HCT116 (cell line): Measurements from ENCODE around the gene ELMOD3. TPM values are rescaled to one million over a fixed set of nuclear protein-coding genes. Genes with fewer than 3 reads are reported as not detected.

Experiments
- ATAC-seq: fragments of 200-7000 bp; cut with Tn5 transposase; 2 replicates; pipeline ENCODE4 v1.9.1; 2020; ENCODE audit warnings: mild to moderate bottlenecking, moderate library complexity
- BruUV-seq: library from RNA; stranded (reverse); fragments of 400-500 nt; replicated peaks from 2 replicates; lab custom pipeline; 2021; lab: Mats Ljungman, UMichigan
- CTCF ChIA-PET: fragments of 300-600 bp; sonication (Branson Sonifier 250); formaldehyde crosslinking; loops from one replicate; lab custom pipeline; 2021; ENCODE audit warnings: antibody characterized with exemption; lab: Charles Lee
- POLR2A ChIA-PET: fragments of 300-600, 350-600 bp; sonication (Branson Sonifier 250); formaldehyde crosslinking; loops from one replicate; lab custom pipeline; 2021; ENCODE audit warnings: antibody characterized with exemption; lab: Charles Lee
- RAD21 ChIA-PET, 2 experiments: fragments of 300-600 bp; sonication (Branson Sonifier 250); formaldehyde crosslinking; loops; one replicate each; lab custom pipeline; 2023; ENCODE audit warnings: low total read pairs in 2 of 2; ENCODE audit not compliant: uncharacterized antibody in 2 of 2, unreplicated experiment in 2 of 2, low non-redundant PET in 1 of 2; lab: Charles Lee
- DNase-seq: peaks from one replicate; pipeline ENCODE4 v3.0.0-alpha.2; 2010; ENCODE audit warnings: low read depth, low spot score
- H2AFZ ChIP-seq: fragments of 200-600 bp; shearing (Covaris generic), sonication (generic); 2 replicates; pipeline ENCODE4 v1.6.1; 2017; ENCODE audit warnings: low read depth, mixed run types, mixed read lengths, antibody characterized with exemption, low read length; ENCODE audit not compliant: poor library complexity, severe bottlenecking
- H3K27ac ChIP-seq: 2 replicates; pipeline ENCODE4 v1.5.1; 2012; ENCODE audit warnings: low read depth, low read length
- H3K27me3 ChIP-seq: fragments of 200-600 bp; sonication (generic); 2 replicates; pipeline ENCODE4 v1.6.1; 2016; ENCODE audit warnings: mixed run types, low read length, mixed read lengths; ENCODE audit not compliant: insufficient read depth
- H3K36me3 ChIP-seq, 2 experiments: fragments of 200-500 bp in 1 of 2; fragments of 200-600 bp in 1 of 2; sonication (Bioruptor generic) in 1 of 2; sonication (generic) in 1 of 2; 2 replicates each; pipeline versions ENCODE4 v1.5.1 to v1.6.1; 2014 to 2016; ENCODE audit warnings: low read length in 2 of 2, inconsistent platforms in 1 of 2, mixed read lengths in 1 of 2, mixed run types in 1 of 2; ENCODE audit not compliant: insufficient read depth in 2 of 2, control insufficient read depth in 1 of 2
- H3K4me1 ChIP-seq, 2 experiments: fragments of 200-600 bp in 1 of 2; sonication (generic) in 1 of 2; 2 replicates each; pipeline versions ENCODE4 v1.5.1 to v1.6.1; 2012 to 2017; ENCODE audit warnings: low read length in 2 of 2, inconsistent platforms in 1 of 2, mild to moderate bottlenecking in 1 of 2, mixed read lengths in 1 of 2, mixed run types in 1 of 2, moderate library complexity in 1 of 2; ENCODE audit not compliant: insufficient read depth in 2 of 2, control insufficient read depth in 1 of 2
- H3K4me2 ChIP-seq: fragments of 200-600 bp; sonication (generic); 2 replicates; pipeline ENCODE4 v1.6.1; 2017; ENCODE audit warnings: mixed run types, low read length, mixed read lengths
- H3K4me3 ChIP-seq, 2 experiments: fragments of 200-600 bp in 1 of 2; sonication (generic) in 1 of 2; replicated peaks in 1 of 2; 2 replicates each; pipeline ENCODE4 v1.5.1; 2011 to 2016; ENCODE audit warnings: low read length in 2 of 2, control low read depth in 1 of 2, low read depth in 1 of 2, mild to moderate bottlenecking in 1 of 2, mixed read lengths in 1 of 2, mixed run types in 1 of 2
- H3K79me2 ChIP-seq: fragments of 200-600 bp; sonication (generic); 2 replicates; pipeline ENCODE4 v1.6.1; 2017; ENCODE audit warnings: mild to moderate bottlenecking, mixed run types, low read length, moderate library complexity, mixed read lengths; ENCODE audit not compliant: insufficient read depth
- H3K9ac ChIP-seq: fragments of 200-600 bp; sonication (generic); 2 replicates; pipeline ENCODE4 v1.6.1; 2016; ENCODE audit warnings: low read length, mixed read lengths
- H3K9me2 ChIP-seq: fragments of 200-600 bp; sonication (generic), shearing (Covaris generic); 2 replicates; pipeline ENCODE4 v1.6.1; 2017; ENCODE audit warnings: mixed run types, mild to moderate bottlenecking, moderate library complexity; ENCODE audit not compliant: insufficient read depth
- H3K9me3 ChIP-seq, 2 experiments: fragments of 200-500 bp in 1 of 2; fragments of 200-600 bp in 1 of 2; sonication (Bioruptor generic) in 1 of 2; sonication (generic) in 1 of 2; 2 replicates each; pipeline ENCODE4 v1.6.1; 2014 to 2017; ENCODE audit warnings: low read length in 2 of 2, mixed read lengths in 2 of 2, inconsistent platforms in 1 of 2, low read depth in 1 of 2, mild to moderate bottlenecking in 1 of 2, mixed run types in 1 of 2, moderate library complexity in 1 of 2; ENCODE audit not compliant: control insufficient read depth in 1 of 2, insufficient read depth in 1 of 2
- H4K20me1 ChIP-seq: fragments of 200-600 bp; sonication (generic), shearing (Covaris generic); 2 replicates; pipeline ENCODE4 v1.6.1; 2017; ENCODE audit warnings: mixed run types, mild to moderate bottlenecking, moderate library complexity; ENCODE audit not compliant: insufficient read depth
- CBX3 ChIP-seq: IDR thresholded peaks from 2 replicates; pipeline ENCODE4 v1.6.1; 2012; ENCODE audit warnings: low read depth
- CEBPB ChIP-seq: IDR thresholded peaks from 2 replicates; pipeline ENCODE4 v1.6.1; 2012; ENCODE audit warnings: low read depth
- CTCF ChIP-seq, 3 experiments: fragments of 200-600 bp in 1 of 3; sonication (generic) in 1 of 3; IDR thresholded peaks in 2 of 3; conservative IDR thresholded peaks in 1 of 3; 2 replicates each; pipeline ENCODE4 v1.5.1; 2012 to 2017; ENCODE audit warnings: low read depth in 2 of 3, low read length in 2 of 3, antibody characterized with exemption in 1 of 3, borderline replicate concordance in 1 of 3, control low read depth in 1 of 3, mild to moderate bottlenecking in 1 of 3, mixed read lengths in 1 of 3, mixed run types in 1 of 3, moderate library complexity in 1 of 3; ENCODE audit not compliant: insufficient read depth in 1 of 3
- EGR1 ChIP-seq: IDR thresholded peaks from 2 replicates; pipeline ENCODE4 v1.6.1; 2012; ENCODE audit warnings: low read depth
- ELF1 ChIP-seq: IDR thresholded peaks from 2 replicates; pipeline ENCODE4 v1.6.1; 2012; ENCODE audit warnings: low read depth, borderline replicate concordance
- EZH2 ChIP-seq: fragments of 200-600 bp; sonication (generic); IDR thresholded peaks from 2 replicates; pipeline ENCODE4 v1.6.1; 2017; ENCODE audit warnings: antibody characterized with exemption, mixed run types
- FOSL1 ChIP-seq: IDR thresholded peaks from 2 replicates; pipeline ENCODE4 v1.6.1; 2012; ENCODE audit warnings: low read depth
- JUND ChIP-seq: IDR thresholded peaks from 2 replicates; pipeline ENCODE4 v1.6.1; 2012
- MAX ChIP-seq: IDR thresholded peaks from 2 replicates; pipeline ENCODE4 v1.6.1; 2012
- POLR2A ChIP-seq: IDR thresholded peaks from 2 replicates; pipeline ENCODE4 v1.7.0; 2011; ENCODE audit warnings: borderline replicate concordance; ENCODE audit not compliant: insufficient read depth, insufficient read length; ENCODE audit errors: extremely low read depth
- RAD21 ChIP-seq: IDR thresholded peaks from 2 replicates; pipeline ENCODE4 v1.6.1; 2012; ENCODE audit warnings: low read depth, mild to moderate bottlenecking
- REST ChIP-seq: IDR thresholded peaks from 2 replicates; pipeline ENCODE4 v1.6.1; 2012; ENCODE audit warnings: low read depth
- SIN3A ChIP-seq: IDR thresholded peaks from 2 replicates; pipeline ENCODE4 v1.6.1; 2012; ENCODE audit warnings: low read depth
- SP1 ChIP-seq: IDR thresholded peaks from 2 replicates; pipeline ENCODE4 v1.6.1; 2012; ENCODE audit warnings: low read depth
- SRF ChIP-seq: IDR thresholded peaks from 2 replicates; pipeline ENCODE4 v1.6.1; 2012; ENCODE audit warnings: low read depth
- YY1 ChIP-seq: IDR thresholded peaks from 2 replicates; pipeline ENCODE4 v1.6.1; 2011; ENCODE audit warnings: low read length, low read depth, moderate library complexity, mild to moderate bottlenecking; ENCODE audit not compliant: insufficient replicate concordance; ENCODE audit errors: extremely low read depth
- ZBTB33 ChIP-seq: IDR thresholded peaks from 2 replicates; pipeline ENCODE4 v1.6.1; 2011; ENCODE audit warnings: mild to moderate bottlenecking, low read length, moderate library complexity; ENCODE audit not compliant: insufficient replicate concordance; ENCODE audit errors: extremely low read depth
- ZFX ChIP-seq: fragments of 450-650 bp; IDR thresholded peaks from 2 replicates; pipeline ENCODE4 v1.6.1; 2017
- ZNF274 ChIP-seq: fragments of 200-500 bp; sonication (Bioruptor generic); IDR thresholded peaks from 2 replicates; pipeline ENCODE4 v1.6.1; 2014; ENCODE audit warnings: mild to moderate bottlenecking, low read depth, low read length, inconsistent platforms
- intact Hi-C: fragments of 100-400 bp; cut with micrococcal nuclease; formaldehyde crosslinking; loops from 2 replicates; pipeline ENCODE4 v1.10.0; 2022
- total RNA-seq: library from RNA; stranded (reverse); gene quantifications from one replicate; pipeline ENCODE4 v1.2.1, GENCODE V29; 2021; ENCODE audit not compliant: unreplicated experiment

ELMOD3 gene
- total RNA-seq, 1 experiment from 2014 or later: 9.2 TPM

GRCh38 chr2:85393836-85394235, 39.3 kb downstream of the ELMOD3 start:
- DNase-seq: no peak
- POLR2A ChIA-PET: no interaction called here
- Histone ChIP-seq H3K79me2 (no peaks in the 10 kb centered on the region), H3K9ac (no peak overlapping the region), H4K20me1 (no peaks in the 10 kb centered on the region), H3K27me3 (no peaks in the 10 kb centered on the region), H3K4me1 (peaks cover 0 to 6% of the 10 kb centered on the region in 2 experiments; a peak in 1 of 4 replicates), H3K27ac (no peak overlapping the region), H3K4me3 (no peak overlapping the region), H3K36me3 (peaks cover 16 to 40% of the 10 kb centered on the region in 2 experiments), H3K9me3 (no peaks in the 10 kb centered on the region), H3K4me2 (no peak overlapping the region), H2AFZ (no peak overlapping the region), H3K9me2 (no peaks in the 10 kb centered on the region)
- BruUV-seq: no TSS peak
- CTCF ChIA-PET: interaction anchor here (2.7 kb wide), 1 partner anchor 158 kb away, joined by 18 read pairs; no protein-coding TSS in a partner anchor
- no peak for ATAC-seq
- TF ChIP-seq RAD21 (no peak), POLR2A (no peak), MAX (no peak), CEBPB (no peak), CBX3 (no peak), EZH2 (no peak), SRF (no peak), ZFX (no peak), CTCF (IDR thresholded peaks at IDR 0.05 in 2 of 3, conservative IDR thresholded peaks at IDR 0.05 in 1 of 3; ENCODE audit: borderline replicate concordance in 1 of 3, insufficient read depth in 1 of 3, low read depth in 2 of 3, low read length in 2 of 3) (no peak), REST (no peak), ZBTB33 (no peak), SIN3A (no peak), SP1 (no peak), EGR1 (no peak), FOSL1 (no peak), ZNF274 (no peak), YY1 (no peak), JUND (no peak), ELF1 (no peak)
- RAD21 ChIA-PET: no interaction called here
- intact Hi-C loops: no loop called here
